GDM1 (cell line): ENCODE measurements around the gene NOS1AP.

Experiments
- DNase-seq: peaks from one replicate; lab custom pipeline; 2025; lab: John Stamatoyannopoulos, UW

The NOS1AP gene

GRCh38 chr1:162300057-162300917, 230.8 kb downstream of the NOS1AP start:
- DNase-seq: no peak

GRCh38 chr1:162301696-162302095, 232.2 kb downstream of the NOS1AP start:
- DNase-seq: no peak

DNA sequence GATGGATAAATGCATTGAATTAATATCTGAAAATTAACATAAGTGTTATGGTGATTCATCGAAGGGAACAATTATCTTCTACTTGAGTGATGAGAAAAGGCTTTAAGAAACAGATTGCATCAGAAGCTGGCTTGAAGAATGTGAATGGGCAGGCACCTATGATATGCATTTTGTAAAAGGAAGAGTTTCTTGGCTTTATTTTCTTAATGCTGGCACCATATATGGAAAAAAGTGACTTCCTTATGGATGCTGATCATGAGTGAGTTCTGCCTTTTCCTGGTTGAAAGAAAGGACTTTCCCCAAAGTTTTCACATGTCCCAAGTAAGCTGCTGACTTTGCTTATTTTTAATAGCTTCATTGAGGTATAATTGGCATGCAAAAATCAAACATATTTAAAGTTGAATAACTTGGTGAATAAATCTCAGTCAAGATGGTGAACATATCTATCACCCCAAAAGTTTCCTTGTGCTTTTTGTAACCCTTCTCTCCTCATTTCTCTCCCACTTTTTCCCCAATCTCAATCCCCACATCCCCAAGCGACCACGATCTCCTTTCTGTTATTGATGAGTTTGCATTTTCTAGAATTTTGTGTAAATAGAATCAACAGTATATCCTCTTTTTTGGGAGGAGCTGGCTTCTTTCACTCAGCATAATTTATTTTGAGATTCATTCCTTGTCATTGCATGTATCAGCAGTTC, 233.0 kb downstream of the NOS1AP start:
- DNase-seq: no peak

DNA sequence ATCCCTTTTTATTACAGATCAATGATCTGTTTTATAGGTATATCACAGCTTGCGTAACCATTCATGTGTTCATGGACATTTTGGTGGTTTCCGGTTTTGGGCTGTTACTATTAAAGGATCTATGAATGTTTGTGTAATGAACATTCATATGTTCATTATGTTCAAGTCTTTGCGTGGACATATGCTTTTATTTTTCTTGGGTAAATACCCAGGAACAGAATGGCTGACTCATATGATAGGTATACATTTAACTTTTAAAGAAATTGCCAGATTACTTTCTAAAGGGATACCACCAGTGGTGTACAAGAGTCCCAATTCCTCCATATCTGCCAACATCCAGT, 233.5 kb downstream of the NOS1AP start:
- DNase-seq: no peak

GRCh38 chr1:162304736-162305135, 235.2 kb downstream of the NOS1AP start:
- DNase-seq: no peak

GRCh38 chr1:162305969-162306368, 236.5 kb downstream of the NOS1AP start:
- no peak for DNase-seq

DNA sequence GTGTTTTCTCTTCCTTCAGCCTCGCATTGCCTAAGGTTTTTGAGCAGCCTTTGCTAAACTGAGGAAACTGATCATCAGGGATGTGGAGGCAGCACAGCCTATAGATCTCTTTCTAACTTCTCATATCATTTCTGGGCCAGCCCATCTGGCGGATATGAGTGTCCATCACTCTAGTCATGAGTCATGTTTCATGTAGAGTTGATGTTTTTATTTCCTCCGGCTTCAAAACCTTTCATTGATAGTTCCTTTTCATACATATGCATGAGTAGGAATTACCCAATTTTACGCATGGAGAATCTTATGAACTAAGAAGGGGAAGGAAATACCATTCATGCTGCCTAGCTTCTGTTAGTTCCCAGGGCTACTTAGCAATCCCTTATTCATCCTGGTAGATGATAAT, 240.8 kb downstream of the NOS1AP start:
- DNase-seq: no peak

DNA sequence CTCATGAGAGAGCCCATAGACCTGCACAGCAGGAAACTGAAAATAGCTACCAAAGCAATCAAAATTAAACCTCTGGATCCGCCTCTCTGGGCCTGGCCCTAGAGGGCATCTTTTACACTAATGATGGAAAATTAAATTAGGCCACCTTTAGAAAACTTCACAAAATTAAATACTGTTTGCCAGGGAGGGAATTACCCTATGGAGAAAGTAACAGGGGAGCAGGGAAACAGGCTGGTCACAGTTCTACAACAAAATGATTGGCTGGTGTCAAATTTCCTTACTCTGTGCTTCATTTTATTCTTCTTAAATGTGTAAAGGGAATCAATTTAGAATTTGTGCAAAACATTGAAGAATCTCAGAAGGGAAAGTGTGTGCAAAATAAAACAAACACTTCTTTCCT, 244.7 kb downstream of the NOS1AP start:
- no peak for DNase-seq

- no peak for DNase-seq
Observed at GRCh38 chr1:162315673-162316072, 246.2 kb downstream of the NOS1AP start.

DNA sequence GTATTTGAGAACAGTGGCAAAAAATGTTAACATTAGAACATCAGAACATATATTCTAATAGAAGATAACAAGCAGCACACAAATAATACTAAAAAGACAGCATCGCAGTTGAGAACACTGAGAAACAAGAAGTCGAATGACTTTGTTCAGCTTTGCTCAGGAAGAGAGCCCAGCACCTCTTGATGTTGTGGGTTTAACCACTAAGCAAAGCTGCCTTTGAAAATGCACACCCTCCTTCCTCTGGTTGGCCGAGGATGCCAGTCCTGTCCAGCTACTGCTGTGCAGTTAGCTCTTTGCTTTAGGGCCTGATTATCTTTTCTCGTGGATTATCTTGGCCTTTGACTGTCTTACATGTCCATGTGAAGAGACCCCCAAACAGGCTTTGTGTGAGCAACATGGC, 246.7 kb downstream of the NOS1AP start:
- peak; percentile 7 for DNase-seq

DNA sequence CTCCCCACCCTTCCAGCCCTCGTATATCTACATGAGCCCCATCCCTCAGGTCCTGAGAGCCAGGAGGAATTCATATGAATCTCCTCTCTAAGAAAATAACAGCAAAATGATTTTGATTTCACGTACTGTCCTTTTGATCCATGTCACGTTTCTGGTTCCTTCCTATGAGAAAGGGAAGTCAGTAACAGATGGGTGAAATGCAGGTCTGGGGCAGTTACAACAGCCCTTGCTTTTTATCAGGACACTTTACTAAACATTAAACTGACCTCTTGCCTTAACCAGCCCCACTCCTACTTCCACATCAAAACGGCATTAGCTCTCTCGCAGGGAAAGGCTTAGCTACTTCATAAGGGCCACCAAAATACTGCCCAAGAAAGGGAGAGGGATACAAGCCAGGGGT, 248.1 kb downstream of the NOS1AP start:
- DNase-seq: no peak

- DNase-seq: no peak
Observed at GRCh38 chr1:162319493-162320175, 250.1 kb downstream of the NOS1AP start.

DNA sequence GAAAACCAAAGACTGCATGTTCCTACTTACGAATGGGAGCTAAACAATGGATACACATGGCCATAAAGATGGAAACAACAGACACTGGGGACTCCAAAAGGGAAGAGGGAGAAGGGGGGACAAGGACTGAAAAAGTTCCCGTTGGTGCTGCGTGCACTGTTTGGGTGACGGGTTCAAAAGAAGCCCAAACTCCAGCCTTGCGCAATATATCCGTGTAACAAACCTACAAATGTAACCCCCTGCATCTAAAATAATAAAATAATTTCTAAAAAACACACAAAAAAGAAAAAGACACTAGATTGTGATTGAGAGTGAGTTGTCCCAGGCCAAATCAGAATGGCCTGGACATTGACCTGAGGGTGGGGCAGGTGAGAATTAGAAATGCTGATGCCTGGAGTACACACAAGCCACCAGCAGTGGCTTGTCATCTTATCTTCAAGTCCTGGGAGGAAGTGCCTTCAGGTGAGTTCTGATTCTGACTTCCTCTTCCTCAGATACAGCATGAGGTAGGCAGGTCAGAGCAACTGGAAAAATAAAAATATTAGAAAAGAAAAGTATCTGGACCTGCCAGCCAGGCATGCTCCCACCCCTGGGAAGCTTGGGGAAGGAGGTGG, 252.4 kb downstream of the NOS1AP start:
- DNase-seq: no peak

DNA sequence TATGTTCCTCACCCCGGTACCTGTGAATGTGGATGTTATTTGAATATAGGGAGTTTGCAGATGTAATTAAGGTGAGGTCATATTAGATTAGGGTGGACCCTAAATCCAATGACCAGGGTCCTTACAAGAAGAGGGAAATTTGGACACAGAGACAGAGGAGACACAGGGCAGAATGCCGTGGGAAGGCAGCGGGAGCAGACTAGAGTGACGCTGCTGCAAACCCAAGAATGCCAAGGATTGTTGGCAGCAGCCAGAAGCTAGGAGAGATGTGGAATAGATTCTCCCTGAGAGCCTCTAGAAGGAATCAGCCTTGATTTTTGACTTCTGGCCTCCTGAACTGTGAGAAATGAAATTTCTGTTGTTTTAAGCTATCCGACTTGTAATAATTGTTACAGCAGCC, 253.5 kb downstream of the NOS1AP start:
- DNase-seq: no peak

DNA sequence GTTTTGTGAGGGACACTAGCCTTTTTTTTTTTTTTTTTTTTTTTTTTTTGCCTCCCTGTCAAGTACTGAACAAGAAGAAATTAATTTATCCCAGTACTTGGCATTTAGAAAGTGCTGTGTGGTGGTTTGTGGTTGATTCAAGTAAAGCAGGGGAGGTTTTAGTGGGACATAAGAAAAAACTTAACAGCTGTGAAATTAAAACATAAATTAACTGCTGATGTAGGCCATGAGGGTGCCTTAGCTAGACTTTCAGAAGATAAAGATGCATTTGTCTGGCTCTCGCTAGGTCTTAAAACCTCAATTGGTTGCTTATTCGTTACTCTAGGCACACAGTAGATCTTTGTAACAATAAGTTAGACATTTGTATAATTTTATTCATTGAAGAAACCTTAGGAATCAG, 254.9 kb downstream of the NOS1AP start:
- no peak for DNase-seq

GRCh38 chr1:162326559-162326958, 257.1 kb downstream of the NOS1AP start:
- DNase-seq: no peak

- no peak for DNase-seq
Observed at GRCh38 chr1:162327144-162327787, 257.8 kb downstream of the NOS1AP start.

DNA sequence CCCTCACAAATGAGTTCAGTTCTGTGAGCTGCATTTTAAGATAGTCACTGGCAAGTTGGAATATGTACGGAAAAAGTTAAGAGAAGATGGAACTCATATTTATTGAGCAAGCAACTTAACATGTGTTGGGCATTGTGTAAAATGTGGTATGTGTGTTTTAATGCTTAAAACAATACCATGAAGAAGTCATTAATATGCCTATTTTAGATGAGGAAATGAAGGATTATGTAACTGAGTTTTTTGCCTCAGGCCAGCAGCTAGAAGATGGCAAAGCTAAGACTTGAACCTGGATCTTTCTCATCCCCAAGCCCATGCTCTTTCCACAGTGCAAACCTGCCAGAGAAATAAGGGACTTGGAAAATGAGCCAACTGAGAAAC, 258.3 kb downstream of the NOS1AP start:
- DNase-seq: no peak

DNA sequence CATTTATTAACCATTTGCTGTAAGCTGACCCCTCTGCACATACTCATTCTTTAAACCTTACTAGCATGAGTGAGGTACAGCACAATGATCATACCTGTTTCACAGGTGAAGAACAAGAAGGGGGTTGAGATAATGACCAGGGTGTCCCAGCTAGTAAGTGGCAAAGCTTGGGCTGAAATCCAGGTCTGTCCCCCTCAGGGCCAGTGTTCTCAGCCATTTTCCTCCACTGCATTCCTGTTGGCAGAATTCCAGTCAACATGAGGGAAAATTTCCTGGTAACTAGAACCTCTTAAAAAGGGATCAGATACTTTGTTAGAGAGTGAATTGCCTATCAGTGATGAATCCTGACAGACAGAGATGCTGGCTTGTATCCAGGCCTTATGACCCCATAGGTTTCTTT, 259.0 kb downstream of the NOS1AP start:
- no peak for DNase-seq

DNA sequence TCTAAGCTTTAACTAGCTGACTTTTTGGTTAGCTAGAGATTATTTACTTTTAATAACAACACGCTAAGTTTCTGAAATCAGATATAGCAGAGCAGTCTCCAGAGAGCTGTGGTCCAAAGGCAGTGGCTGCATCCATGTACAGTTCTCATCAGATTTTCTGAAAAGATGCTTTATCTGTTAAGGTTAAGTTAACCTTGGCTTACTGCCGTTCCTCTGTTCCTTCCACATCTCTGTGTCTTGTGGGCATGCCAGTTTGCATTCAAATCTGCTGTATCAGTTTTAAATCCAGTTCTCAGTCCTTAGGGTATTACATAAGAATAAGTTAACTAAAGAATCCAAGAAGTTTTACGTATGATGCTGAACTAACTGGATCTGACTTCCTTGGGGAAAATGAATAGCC, 260.3 kb downstream of the NOS1AP start:
- DNase-seq: no peak

GRCh38 chr1:162333991-162334390, 264.5 kb downstream of the NOS1AP start:
- DNase-seq: no peak

- DNase-seq: no peak
Observed at GRCh38 chr1:162335126-162335525, 265.6 kb downstream of the NOS1AP start.
